ENCODE data around the gene MUCL1.
A peak's percentile ranks its signal among the peaks of the same experiment; 100 is the strongest.
"Not testable (repeated sequence)": the region's sequence is repeated elsewhere in the genome, so short reads cannot be mapped to it uniquely, and the experiment has no call there.

MUCL1 gene

DNA sequence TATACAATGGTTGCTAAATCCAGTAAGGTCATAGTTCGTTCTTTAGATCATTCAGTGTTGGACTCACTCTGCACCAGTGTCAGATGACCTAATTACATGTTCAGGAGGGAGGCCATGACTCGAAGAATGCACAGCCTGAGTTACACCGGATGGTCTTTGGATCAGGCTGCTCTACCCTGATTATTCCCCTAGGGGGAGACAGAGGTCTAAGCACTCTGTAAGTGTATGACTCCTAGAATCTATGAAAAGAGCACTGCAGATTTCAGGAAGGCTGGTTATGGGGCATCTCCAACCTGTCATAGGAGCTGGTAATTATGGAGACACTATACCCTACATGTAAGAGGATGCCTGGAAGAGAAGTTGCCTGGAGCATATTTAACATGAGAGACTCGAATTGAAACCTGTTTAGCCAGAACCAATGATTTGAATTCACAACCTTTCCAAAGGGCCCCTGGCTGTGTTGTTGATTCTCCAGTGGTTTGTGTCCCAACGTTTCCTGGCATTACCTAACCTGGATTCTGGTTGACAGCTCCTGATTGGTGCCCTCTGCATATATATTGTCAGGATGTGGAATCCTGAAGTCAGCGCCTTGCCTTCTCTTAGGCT, at the start of gene MUCL1:
MUCL1 (plus strand) TSS at position 584 of the 606 bp plus-strand sequence. CDS start 67 bp downstream, outside the sequence.
- peak; percentile 53 for DNase-seq

DNA sequence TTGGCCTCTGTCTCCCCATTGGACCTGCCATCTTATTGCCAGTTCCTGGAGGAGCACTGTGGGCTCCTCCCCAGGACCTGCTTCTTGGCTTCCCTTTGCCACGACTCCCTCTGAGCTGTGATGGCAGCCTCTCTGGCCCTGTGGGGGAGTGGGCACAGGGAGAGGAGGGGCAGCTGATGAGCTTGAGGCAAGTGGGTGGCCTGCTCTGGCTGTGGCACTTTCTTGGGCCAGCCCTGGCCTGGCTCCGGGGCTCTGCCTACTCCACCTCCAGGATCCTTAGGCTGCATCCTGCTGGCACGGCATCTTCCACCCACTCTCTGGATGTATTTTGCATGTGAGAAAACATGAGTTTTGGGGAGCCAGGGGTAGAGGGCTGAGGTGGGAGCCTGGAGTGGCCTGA, 32.6 kb upstream of the MUCL1 start:
- no peak for DNase-seq

GRCh38 chr12:54824402-54824801, 29.9 kb upstream of the MUCL1 start:
- no peak for DNase-seq

- no peak for DNase-seq
Observed at GRCh38 chr12:54829511-54829910, 24.8 kb upstream of the MUCL1 start.

GRCh38 chr12:54830199-54830598, 24.1 kb upstream of the MUCL1 start:
- no peak for DNase-seq

GRCh38 chr12:54831631-54832030, 22.7 kb upstream of the MUCL1 start:
- DNase-seq = no peak

- DNase-seq = no peak
Observed at GRCh38 chr12:54840244-54840865, 14.0 kb upstream of the MUCL1 start.

DNA sequence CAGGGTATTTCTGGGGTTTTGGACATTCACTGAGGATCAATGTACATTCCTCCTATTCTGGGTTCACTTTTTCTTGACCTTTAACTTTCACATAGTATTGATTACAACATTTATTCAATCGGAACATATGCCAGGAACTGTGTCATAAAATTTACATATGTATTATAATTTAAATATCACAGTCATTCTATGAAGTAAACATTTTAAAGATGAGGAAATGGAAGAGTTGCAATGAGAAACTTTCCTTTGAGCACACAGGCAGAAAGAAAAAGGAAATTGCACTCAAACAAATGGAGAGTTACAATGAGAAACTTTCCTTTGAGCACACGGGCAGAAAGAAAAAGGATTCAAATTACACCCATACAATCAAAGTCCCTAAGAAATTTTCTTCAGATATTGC, 3.1 kb downstream of the MUCL1 start:
- no peak for DNase-seq

- no peak for DNase-seq
Observed at GRCh38 chr12:54858562-54858961, 4.2 kb downstream of the MUCL1 start.

- no peak for DNase-seq
Observed at GRCh38 chr12:54859502-54859901, 5.2 kb downstream of the MUCL1 start.

GRCh38 chr12:54861927-54862326, 7.6 kb downstream of the MUCL1 start:
- DNase-seq = no peak

- DNase-seq = no peak
Observed at GRCh38 chr12:54863948-54864618, 9.8 kb downstream of the MUCL1 start.

DNA sequence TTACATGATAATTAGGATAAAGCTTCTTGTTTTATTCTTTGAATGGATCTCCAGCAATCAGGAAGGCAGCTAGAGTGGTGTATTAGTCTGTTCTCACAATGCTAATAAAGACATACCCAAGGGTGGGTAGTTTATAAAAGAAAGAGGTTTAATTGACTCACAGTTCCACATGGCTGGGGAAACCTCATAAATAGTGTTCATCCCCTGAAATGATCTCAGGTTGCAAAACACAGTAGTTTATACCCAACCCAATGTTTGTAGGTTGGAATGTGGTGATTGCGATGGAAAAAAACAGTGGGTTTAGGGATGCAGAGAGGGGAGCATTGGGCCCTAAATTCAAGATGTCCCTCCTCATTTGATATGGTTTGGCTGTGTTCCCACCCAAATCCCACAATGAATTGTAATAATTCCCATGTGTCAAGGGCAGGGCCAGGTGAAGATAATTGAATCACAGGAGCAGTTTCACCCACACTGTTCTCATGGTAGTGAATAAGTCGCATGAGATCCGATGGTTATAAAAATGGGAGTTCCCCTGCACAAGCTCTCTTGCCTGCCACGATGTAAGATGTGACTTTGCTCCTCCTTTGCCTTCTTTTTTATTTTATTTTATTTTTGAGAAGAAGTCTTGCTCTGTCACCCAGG, 11.5 kb downstream of the MUCL1 start:
- no peak for DNase-seq

DNA sequence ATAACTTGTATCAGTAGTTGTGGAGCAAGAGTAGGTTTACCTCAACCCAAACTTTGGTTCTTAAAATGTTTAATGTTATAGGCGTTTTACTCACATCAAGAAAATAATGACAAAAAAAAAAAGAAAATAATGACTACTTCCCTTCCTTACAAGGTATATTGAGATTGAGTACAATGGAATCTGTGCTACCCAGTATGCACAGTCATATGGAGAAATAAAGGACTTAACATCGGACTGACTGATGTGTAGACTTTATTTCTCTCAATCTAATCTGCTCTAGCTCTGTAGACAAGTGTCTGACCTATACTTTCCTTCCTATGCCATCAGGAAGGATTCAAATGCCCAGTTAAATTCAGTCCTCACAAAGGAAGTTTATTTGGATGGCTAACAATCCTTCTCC, 14.4 kb downstream of the MUCL1 start:
- DNase-seq = no peak

DNA sequence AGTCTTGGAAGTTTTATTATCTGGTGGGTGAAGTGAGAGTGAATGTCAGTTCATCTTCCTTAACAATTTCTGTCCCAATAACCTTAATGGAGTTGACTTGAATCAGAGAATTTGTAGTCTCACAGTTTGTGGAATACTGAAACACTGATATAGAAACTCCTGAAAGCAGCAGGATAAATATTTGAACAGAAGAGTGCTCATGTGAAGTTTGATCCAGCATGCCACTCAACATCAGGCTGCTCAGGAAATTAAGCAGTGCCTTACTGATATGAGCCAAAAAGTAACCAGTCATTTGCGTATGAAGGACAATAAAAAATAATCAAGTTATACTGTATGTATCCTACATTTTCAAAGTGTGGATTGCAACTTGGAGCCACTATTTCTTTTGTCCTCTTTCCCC, 15.7 kb downstream of the MUCL1 start:
- no peak for DNase-seq

- DNase-seq = no peak
Observed at GRCh38 chr12:54870617-54871016, 16.3 kb downstream of the MUCL1 start.

DNA sequence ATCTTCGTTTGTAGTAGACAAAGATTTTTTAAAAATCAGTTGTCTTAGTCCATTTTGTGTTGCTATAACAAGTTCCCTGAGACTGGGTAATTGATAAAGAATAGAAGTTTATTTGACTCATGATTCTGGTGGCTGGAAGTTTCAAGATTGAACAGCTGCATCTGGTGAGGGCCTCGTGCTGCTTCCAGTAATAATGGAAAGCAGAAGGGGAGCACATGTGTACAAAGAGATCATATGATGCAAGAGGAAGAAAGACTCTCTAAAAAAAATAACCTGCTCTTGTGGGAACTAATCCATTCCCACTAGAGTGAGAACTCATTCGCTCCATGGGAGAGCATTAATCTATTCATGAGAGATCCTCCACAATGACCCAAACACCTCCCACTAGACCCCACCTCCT, 24.8 kb downstream of the MUCL1 start:
- peak; percentile 52 for DNase-seq

- DNase-seq = peak; percentile 4
Observed at GRCh38 chr12:54879579-54879978, 25.3 kb downstream of the MUCL1 start.

DNA sequence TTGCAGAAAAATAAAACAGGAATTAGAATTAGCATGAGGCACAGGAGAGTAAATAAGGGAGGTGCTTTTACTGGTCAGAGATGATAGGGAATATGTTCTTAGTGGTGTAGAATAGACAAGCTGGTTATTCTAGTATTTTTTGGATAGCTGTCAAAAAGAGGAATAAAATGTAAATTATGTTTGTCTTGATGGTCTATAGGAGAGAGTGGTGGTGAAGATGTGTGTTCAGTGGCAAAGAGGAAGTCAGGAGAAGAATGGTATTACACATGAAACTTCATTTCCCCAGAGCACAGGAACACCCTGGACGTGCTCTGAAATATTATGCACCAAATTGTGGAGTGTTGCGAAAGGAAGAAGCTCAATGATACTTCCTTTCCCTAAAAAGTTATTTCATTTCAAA, 27.8 kb downstream of the MUCL1 start:
- no peak for DNase-seq

- not testable (repeated sequence) for DNase-seq
Observed at GRCh38 chr12:54882597-54882996, 28.3 kb downstream of the MUCL1 start.

DNA sequence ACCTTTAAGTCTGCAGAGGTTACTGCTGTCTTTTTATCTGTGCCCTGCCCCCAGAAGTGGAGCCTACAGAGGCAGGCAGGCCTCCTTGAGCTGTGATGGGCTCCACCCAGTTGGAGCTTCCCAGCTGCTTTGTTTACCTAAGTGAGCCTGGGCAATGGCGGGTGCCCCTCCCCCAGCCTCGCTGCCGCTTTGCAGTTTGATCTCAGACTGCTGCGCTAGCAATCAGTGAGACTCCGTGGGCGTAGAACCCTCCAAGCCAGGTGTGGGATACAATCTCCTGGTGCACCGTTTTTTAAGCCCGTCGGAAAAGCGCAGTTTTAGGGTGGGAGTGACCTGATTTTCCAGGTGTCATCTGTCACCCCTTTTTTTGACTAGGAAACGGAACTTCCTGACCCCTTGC, 34.1 kb downstream of the MUCL1 start:
- not testable (repeated sequence) for DNase-seq

- no peak for DNase-seq
Observed at GRCh38 chr12:54890339-54890738, 36.0 kb downstream of the MUCL1 start.

DNA sequence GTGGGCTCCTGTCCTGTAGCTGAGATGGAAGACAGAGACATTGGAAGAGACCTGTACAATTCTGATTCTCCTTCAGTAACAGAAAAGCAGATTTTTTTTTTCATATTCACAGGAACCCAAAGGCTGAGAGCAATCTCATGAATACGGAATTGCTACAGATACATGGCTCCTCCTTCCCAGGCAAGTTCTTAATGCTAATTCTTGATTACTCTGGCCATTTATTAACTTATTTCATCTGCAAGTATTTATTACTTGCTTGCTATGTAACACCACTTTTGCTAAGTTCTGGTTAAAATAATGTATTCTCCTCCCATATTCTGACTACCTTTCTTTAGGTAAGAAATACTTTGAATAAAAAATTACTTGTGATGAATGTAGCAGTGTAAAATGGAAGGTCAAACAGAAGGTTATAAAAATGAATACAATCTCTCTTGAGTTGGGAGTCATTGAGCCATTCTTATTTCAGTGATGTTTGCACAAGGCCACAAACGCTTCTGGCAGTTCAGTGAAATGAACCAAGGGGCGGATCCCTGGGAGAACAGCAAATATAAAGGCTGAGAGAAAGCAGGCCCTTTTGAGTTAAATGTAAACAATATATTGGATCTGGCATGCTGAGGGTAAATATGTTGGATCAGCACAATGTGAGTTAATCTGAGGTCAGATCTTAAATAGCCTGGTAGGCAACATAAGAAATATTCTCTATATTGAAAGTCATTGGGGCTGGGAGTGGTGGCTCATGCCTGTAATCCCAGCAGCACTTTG, 37.6 kb downstream of the MUCL1 start:
- DNase-seq = no peak
